ENCODE results near the gene ANO1. TPM values are rescaled to one million over a fixed set of nuclear protein-coding genes. Genes with fewer than 3 reads are reported as not detected.

ANO1 gene
- total and polyA plus RNA-seq, 4 donors, result 7.8 to 64.8 (median 32.2) TPM

DNA sequence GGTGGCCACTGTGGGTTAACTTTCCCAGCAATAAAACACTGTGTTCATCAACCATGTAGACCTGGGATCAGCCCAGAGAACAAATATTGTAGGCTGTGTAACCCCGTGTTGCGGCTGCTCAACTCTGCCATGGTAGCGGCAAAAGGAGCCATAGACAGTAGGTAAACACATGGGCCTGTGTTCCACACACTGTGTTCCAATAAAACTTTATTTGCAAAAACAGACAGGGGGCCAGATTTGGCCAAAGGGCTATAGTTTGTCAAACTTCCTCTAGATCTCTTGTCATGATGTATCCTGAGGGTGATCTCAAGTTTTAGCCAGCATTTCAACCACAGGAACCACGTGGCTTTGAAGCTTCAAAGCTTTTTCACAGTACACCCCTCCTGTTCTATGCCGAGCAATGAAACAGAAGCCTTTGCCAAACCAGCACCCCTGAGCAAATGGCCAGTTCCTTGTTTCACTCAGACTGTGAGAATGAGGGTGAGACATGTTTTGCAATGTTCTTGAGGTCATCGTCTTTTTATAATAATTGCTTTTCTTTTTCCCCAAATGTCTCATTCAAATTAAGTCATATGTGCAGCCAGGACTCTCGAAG is 75.1 kb downstream of the ANO1 start (continued):
- TF ChIP-seq HNF4A (conservative IDR thresholded peaks at IDR 0.05) (no peak), YY1 (IDR thresholded peaks at IDR 0.05) (no peak), RXRA (IDR thresholded peaks at IDR 0.05) (no peak), RAD21 (IDR thresholded peaks at IDR 0.05) (no peak), EGR1 (IDR thresholded peaks at IDR 0.05; ENCODE audit: low read depth in 2 of 2) (no peak), JUND (IDR thresholded peaks at IDR 0.05) (no peak), SP1 (IDR thresholded peaks at IDR 0.05) (no peak), FOXA1 (IDR thresholded peaks at IDR 0.05) (no peak)

DNA sequence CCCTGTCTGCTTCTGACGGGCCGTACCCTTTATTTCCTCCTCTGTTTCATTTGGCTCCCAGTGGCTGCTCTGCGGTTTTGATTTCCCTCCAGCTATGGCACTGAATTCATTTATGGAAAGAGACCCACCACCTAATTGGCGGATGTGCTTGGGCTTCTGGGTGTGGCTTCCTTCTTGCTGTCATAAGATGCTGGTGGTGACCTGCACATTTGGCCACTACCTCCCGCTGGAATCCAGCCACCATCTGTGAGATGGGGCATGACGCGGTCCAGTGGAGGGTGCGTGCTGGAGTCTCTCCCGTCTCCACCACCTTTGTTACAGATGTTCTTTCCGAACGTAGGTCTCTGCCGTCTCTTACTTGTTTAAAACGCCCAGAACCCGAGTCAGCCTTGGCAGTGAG is 77.3 kb downstream of the ANO1 start:
- no peak for DNase-seq (ENCODE audit: low spot score)
- Histone ChIP-seq H3K4me1 (ENCODE audit: control insufficient read depth in 4 of 4, insufficient read depth in 4 of 4, low read length in 3 of 4) (peaks cover 5 to 13% (median 11%) of the 10 kb centered on the region in 4 donors), H3K9me3 (ENCODE audit: control insufficient read depth in 4 of 4, low read length in 3 of 4) (no peaks in the 10 kb centered on the region), H3K27me3 (ENCODE audit: control insufficient read depth in 4 of 4, insufficient read depth in 4 of 4, low read length in 3 of 4) (no peaks in the 10 kb centered on the region), H3K9ac (ENCODE audit: low read depth in 1 of 2, low read length in 2 of 2) (no peak overlapping the region), H3K27ac (ENCODE audit: low read depth in 1 of 2, low read length in 2 of 2) (no peak overlapping the region), H3K36me3 (ENCODE audit: control insufficient read depth in 4 of 4, insufficient read depth in 3 of 4, low read depth in 1 of 4, low read length in 3 of 4) (peaks cover 0 to 36% (median 12%) of the 10 kb centered on the region in 4 donors), H3K4me3 (ENCODE audit: low read depth in 1 of 3, low read length in 3 of 3) (no peak overlapping the region)
- no peak for TF ChIP-seq HNF4A (conservative IDR thresholded peaks at IDR 0.05)
- TF ChIP-seq RXRA (IDR thresholded peaks at IDR 0.05), result no peak
- no peak for TF ChIP-seq HNF4G (IDR thresholded peaks at IDR 0.05)
- TF ChIP-seq, protein P1, sequence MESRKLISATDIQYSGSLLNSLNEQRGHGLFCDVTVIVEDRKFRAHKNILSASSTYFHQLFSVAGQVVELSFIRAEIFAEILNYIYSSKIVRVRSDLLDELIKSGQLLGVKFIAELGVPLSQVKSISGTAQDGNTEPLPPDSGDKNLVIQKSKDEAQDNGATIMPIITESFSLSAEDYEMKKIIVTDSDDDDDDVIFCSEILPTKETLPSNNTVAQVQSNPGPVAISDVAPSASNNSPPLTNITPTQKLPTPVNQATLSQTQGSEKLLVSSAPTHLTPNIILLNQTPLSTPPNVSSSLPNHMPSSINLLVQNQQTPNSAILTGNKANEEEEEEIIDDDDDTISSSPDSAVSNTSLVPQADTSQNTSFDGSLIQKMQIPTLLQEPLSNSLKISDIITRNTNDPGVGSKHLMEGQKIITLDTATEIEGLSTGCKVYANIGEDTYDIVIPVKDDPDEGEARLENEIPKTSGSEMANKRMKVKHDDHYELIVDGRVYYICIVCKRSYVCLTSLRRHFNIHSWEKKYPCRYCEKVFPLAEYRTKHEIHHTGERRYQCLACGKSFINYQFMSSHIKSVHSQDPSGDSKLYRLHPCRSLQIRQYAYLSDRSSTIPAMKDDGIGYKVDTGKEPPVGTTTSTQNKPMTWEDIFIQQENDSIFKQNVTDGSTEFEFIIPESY (IDR thresholded peaks at IDR 0.05), result no peak
- no peak for TF ChIP-seq RAD21 (IDR thresholded peaks at IDR 0.05)
- TF ChIP-seq, protein P2, sequence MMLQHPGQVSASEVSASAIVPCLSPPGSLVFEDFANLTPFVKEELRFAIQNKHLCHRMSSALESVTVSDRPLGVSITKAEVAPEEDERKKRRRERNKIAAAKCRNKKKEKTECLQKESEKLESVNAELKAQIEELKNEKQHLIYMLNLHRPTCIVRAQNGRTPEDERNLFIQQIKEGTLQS (IDR thresholded peaks at IDR 0.05), result no peak
- TF ChIP-seq, protein P3, sequence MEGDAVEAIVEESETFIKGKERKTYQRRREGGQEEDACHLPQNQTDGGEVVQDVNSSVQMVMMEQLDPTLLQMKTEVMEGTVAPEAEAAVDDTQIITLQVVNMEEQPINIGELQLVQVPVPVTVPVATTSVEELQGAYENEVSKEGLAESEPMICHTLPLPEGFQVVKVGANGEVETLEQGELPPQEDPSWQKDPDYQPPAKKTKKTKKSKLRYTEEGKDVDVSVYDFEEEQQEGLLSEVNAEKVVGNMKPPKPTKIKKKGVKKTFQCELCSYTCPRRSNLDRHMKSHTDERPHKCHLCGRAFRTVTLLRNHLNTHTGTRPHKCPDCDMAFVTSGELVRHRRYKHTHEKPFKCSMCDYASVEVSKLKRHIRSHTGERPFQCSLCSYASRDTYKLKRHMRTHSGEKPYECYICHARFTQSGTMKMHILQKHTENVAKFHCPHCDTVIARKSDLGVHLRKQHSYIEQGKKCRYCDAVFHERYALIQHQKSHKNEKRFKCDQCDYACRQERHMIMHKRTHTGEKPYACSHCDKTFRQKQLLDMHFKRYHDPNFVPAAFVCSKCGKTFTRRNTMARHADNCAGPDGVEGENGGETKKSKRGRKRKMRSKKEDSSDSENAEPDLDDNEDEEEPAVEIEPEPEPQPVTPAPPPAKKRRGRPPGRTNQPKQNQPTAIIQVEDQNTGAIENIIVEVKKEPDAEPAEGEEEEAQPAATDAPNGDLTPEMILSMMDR (IDR thresholded peaks at IDR 0.05; ENCODE audit: low read depth, low read length, missing input control), result no peak
- no peak for TF ChIP-seq FOXA2 (IDR thresholded peaks at IDR 0.05)
- TF ChIP-seq, protein P4, sequence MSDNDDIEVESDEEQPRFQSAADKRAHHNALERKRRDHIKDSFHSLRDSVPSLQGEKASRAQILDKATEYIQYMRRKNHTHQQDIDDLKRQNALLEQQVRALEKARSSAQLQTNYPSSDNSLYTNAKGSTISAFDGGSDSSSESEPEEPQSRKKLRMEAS (IDR thresholded peaks at IDR 0.05), result no peak
- no peak for TF ChIP-seq SP1 (IDR thresholded peaks at IDR 0.05)
- TF ChIP-seq, protein P5, sequence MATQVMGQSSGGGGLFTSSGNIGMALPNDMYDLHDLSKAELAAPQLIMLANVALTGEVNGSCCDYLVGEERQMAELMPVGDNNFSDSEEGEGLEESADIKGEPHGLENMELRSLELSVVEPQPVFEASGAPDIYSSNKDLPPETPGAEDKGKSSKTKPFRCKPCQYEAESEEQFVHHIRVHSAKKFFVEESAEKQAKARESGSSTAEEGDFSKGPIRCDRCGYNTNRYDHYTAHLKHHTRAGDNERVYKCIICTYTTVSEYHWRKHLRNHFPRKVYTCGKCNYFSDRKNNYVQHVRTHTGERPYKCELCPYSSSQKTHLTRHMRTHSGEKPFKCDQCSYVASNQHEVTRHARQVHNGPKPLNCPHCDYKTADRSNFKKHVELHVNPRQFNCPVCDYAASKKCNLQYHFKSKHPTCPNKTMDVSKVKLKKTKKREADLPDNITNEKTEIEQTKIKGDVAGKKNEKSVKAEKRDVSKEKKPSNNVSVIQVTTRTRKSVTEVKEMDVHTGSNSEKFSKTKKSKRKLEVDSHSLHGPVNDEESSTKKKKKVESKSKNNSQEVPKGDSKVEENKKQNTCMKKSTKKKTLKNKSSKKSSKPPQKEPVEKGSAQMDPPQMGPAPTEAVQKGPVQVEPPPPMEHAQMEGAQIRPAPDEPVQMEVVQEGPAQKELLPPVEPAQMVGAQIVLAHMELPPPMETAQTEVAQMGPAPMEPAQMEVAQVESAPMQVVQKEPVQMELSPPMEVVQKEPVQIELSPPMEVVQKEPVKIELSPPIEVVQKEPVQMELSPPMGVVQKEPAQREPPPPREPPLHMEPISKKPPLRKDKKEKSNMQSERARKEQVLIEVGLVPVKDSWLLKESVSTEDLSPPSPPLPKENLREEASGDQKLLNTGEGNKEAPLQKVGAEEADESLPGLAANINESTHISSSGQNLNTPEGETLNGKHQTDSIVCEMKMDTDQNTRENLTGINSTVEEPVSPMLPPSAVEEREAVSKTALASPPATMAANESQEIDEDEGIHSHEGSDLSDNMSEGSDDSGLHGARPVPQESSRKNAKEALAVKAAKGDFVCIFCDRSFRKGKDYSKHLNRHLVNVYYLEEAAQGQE (IDR thresholded peaks at IDR 0.05), result no peak
- no peak for TF ChIP-seq JUND (IDR thresholded peaks at IDR 0.05)
- TF ChIP-seq TAF1 (conservative IDR thresholded peaks at IDR 0.05), result no peak
- TF ChIP-seq NR2F2 (IDR thresholded peaks at IDR 0.05), result no peak
- TF ChIP-seq EGR1 (IDR thresholded peaks at IDR 0.05; ENCODE audit: low read depth in 2 of 2), result no peak
- no peak for TF ChIP-seq GABPA (IDR thresholded peaks at IDR 0.05 in 1 of 2, conservative IDR thresholded peaks at IDR 0.05 in 1 of 2)
- 91% methylated on average over 14 of the region's 14 CpGs for WGBS

All from liver (tissue), 9 donors.